ENCODE measurements around the gene IGSF11.
"Not testable (repeated sequence)": the region's sequence is repeated elsewhere in the genome, so short reads cannot be mapped to it uniquely, and the experiment has no call there.

IGSF11 gene

DNA sequence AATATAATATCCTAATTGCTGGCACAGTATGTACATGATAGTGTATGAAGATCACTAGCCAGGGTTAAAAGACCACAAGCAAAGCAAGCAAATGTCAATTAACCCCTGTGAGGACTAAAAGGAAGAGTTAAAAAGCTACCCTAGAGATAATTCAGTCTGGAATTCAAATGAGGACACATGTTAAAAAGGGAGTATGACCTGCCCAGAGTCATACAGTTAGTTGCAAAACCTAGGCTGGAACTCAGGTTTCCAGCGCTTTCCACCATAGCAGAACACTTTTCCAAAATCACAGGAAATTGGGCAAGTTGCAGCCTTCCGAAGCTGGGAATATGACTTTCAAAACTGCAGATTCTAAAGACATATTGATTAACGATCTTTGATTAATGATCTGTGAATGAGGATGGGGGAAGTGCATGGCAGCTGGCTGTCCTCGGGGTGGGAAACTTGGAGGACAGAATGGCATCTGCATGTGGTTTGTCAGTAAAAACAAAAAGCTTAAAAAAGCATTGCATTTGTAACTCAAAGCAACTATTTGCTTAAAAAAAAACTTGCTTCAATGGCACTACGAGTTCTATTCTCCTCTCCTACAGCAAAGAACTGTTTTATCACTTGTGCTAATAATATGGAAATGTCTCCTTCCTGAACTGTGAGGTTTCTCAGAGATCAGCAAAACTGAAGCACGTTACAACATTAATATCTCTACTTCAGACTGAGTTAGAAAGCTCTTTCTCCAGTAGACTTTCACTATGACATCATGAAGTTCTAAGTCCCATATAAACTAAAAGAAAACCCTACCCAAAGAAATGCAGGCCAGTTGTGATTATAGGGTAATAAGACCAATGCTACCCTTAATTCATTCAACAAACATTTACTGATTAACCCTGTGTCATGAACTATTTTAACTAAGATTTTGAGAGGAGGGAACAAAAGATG is 46.2 kb downstream of the IGSF11 start:
- no peak for DNase-seq

DNA sequence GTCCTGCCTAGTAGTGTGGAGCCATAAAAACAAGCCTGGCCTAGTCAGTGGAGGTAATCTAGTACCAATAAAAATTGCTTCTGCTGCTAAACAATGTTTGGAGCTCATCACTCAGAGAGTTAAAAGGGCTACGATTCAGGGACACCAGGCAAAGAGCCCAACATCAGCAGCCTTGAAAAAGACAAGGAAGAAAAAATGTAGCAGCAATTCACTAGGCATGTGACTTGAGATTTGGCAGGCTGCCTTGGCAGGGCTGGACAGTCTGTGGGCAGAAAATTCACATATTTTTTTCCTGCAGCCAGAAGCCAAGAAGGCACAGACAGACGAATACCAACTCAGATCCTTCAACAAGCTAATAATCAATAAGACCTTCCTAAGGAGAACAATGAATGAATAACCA is 47.2 kb downstream of the IGSF11 start:
- DNase-seq, result no peak

DNA sequence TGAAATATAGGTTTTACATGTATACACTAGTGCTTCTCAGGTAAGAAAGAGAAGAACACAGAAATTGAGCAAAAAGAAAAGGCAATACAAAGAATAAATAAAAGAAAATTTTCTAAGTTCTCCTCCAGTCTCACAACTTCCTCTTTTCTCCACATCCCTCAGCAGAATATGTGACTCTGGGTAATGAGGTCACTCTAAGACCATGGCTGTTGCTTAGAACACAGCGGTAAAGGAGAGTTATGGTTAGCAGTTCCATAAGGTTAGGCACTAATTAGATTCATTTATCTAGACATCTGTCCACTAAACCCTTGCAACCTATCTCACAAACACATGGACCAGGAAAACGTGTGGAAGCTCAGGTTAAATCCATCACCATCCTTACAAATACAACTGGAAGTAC is 47.9 kb downstream of the IGSF11 start:
- no peak for DNase-seq

DNA sequence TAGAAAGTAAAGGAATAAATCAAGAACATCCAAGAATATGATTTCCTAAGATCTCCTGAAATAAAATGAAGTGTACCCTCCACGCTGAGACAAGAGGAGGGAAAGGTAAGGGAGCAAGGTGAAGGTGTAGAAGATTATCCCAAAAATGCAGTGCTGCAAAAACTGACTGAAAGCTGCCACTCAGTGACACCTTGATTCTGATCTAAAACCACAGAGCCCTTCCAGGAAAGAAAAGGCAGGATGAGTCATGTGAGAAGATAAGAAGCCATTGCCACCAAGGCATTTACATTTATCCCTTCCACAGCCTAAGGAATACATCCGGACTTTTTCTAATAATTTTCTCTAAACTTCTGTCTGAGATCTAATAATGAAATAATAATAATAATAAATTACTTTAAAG is 49.9 kb downstream of the IGSF11 start:
- no peak for DNase-seq

DNA sequence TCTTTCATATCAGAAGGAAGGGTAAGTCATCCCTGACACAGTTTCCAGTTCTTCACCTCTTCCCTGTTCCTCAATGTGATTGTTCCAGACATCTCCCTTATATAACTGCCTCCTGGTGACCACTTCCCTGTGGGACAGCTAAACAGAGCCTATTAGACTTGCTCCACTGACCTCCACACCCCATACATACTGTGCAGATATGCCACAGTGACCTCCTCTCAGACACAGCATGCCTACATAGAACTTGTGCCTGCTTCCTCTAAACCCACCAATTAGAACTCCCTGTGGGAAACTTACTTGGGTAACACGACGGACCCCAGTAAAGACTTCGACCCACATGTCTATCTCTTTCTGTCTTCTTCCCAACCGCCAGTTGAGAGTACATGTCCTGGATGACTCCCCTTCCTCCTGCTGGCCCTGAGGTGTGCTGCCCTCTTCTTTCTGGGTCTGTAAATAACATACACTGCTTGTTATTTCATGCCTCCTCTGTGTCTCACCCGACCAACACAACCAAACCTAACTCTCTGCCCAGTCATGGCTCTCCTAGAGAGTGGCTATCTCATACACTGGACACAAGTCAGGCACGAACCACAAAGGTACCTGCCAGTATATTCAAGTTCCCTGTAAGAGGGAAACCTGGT is 53.0 kb downstream of the IGSF11 start:
- DNase-seq, result no peak

DNA sequence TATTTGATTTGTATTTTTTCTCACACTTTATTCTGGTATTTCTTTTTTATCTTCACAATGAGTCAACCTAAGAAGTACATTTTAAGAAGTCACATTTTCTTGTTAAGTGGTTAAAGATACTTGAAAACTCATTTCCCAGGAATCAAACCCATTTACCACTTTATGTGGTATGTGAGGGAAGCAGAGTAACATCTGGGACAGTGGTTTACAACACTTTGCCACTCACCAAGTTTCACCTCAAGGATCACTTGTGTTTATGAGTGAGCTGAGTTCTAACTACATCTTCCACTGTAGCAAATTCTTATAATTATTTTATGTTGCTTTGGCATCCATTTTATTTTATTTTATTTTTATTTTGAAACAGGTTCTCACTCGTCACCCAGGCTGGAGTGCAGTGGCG is 53.8 kb downstream of the IGSF11 start:
- no peak for DNase-seq

DNA sequence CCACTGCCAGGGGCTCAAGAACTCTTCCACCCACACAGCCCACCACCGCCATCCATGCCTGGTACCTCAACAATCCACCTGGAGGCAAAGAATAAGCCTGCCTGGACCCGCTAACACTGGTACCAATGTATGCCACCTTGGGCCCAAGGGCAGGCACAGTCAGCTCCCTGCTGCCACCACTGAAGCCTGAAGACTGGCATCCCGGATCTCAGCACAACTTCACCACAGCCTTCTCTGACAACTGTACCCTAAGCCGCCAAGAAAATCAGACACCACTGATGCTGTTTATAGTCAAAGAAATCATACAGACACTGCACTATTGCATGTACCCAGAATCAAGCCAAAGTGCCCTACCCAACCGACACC is 56.3 kb downstream of the IGSF11 start:
- no peak for DNase-seq

DNA sequence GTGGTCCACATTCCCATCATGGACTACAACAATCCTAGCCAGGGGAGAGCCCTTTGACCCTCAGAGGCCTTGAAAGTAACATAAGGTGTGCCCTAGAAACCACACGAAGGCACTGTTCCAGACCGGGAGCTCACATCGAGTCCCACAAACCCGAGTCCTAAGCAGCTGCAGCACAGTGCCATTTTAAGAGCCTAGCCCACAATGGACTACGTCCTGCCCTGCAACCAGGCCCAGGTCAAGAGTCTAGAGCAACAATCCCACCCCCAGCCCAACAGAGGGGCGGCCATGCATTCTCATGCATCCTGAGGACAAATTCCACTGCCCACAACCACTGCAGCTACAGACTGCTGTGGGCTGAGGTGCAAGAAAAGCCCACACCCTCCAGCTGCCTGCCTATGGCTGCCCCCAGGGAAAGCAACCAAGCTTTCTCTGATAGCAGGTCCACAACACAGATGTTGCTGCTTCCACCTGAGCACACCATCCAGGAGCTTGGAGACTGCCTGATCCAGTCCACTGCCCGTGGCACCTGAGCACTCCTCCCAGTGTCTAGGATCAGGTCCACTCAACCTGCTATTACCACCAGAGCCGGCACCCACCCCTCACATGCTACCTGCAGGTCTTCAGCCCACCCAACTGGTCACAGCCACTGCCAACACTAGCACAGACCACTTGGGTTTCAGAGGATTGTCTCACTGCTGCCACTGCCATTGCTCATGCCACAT is 56.8 kb downstream of the IGSF11 start:
- DNase-seq, result no peak

DNA sequence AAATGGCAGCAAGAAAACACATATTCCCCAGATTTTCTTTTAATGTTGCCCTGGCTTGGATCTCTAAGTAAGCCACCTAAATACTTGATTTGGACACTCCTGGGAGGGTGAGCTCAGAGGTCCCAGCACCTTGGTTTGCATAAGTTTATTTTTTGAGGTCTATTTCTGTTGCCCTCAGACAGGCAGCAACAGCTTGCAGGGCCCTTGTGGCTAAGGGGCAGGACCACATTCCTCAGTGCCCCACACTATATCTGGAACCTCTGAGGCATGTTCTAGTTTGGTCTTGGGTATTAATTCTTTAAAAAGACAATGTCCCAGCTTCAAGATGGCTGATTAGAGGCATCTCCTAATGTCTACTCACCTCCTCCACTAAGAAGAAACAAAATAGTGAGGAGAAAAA is 57.5 kb downstream of the IGSF11 start:
- DNase-seq, result no peak

DNA sequence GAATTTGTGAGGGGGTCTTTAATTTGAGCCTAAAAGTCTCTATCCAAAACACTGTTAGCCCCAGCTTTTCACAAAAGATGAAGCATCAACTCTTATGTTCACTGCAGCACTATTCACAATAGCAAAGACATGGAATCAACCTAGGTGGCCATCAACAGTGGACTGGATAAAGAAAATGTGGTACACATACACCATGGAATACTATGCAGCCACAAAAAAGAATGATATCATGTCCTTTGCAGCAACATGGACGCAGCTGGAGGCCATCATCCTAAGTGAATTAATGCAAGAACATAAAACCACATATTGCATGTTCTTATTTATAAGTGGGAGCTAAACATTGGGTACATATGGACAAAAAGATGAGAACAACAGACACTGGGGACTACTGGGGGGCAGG is 59.2 kb downstream of the IGSF11 start:
- DNase-seq, result not testable (repeated sequence)

DNA sequence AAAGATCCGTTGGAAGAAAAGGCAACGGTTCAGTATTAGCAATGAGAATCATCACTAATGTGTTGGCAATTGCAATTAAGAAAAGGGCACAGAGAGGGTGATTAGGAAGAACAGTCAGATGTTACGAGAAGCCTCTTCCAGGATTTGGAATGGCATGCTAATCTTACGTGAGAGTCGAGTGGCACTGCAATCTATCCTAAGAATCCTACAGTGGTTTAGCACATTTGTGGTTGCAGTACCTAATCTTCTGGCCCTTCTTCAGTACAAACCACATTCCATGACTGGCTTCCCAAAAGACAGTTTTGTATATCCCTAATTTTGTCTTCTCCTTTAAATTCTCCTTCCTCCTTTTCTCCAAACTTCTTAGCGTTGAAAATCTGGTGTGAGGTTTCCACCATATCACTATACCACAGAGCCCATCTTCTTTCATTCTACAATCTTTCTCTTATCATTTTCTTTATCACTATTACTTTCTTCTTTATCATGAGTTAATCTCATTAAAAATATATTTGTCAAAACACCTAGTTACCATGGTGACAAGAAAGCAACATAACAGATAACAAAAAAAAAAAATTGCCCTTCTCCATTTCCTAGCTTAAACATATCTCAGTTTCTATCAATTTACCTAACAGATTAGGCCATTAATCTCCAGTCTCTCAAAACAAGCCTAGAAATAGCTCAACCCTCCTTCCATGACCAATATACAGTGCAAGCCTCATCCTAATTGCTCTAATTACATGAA is 60.1 kb downstream of the IGSF11 start:
- no peak for DNase-seq

DNA sequence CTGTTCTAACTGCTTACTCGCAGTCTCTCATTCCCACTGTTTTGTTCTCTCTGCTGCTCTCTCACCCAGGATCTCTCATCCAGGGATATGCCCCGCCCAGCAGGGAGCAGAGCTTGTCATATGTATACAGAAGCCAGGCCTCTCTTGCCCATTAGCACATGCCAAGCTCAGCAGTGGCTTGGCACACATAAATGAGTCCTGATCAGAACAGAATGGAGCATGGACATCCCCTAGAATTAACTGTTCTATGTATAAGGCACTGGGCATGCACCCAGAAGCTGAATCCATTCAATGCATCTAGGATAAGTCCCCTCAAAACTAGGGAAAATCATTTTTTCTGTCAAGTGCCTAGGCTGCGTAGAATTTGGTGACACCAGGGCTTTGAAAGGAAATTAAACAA is 61.6 kb downstream of the IGSF11 start:
- no peak for DNase-seq

DNA sequence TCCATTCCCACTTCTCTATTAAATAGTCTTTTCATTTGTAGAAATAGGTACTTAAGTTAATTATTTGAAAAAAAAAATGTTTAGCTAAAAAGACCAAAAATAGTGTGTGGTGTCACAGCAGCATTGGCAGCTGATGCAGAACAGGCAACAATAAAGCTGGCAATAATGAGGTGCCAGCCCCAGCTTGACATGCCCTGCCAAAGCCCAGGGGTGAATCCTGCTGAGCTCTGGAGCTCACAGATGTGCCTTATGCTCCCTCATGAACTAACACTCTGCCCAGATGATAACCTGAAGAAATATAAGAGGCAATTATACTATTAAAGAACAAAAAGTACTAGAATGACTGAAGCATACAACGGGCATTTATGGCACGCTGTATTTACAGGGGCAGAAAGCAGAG is 63.8 kb downstream of the IGSF11 start:
- DNase-seq, result no peak

DNA sequence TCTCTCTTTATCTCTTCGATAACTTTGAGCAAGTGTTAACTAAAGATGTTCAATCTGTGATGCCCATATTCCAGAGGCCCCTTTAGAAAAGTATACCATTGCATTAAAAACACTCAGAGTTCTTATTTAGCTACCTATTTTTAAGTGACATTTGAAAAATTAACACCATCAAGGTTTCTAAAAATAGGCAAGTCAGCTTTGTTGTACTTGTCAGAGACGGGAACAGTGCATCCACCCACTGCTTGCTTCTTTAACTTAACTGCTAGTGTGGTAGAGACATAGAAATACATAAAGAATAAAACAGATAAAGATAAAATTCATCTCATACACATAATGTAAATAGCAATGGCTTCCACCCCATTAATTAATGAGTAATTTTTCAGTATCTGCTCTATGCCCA is 66.0 kb downstream of the IGSF11 start:
- DNase-seq, result no peak

DNA sequence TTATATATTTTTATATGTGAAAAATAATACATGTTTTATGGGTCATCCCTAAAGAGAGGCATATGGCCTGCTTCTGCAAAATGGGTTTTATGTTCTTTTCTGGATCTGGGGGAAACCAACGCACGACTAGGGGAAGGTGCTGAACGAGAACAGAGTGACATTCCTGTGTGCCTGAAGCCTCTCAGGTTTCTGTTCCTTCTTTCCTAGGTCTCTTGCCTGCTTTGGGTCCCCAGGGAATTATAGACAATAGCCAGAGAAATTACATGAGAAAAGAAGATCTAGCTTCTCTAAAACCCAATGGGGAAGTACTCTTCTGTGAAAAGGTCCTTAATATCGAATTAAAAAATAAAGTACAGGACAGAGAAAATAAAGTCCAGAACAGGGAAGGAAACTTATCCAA is 66.5 kb downstream of the IGSF11 start:
- no peak for DNase-seq

DNA sequence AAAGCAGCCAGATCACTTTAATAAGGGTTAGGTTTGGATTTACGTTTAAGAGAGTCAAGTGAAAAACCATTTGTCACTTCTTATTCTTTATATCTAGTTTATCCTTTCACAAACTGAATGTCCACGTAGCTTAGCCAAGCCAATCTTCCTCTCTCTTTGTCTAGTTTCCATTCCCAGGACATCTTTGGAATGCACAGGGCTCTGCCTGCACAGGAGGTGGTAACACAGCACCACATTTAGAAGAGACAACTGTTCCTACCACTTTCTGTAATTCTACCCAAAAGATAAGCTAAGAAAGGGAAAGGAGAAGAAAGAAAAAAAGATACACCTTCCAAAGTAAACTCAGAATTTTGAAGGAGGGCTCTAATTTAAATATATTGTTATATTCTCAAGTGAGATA is 67.9 kb downstream of the IGSF11 start:
- no peak for DNase-seq

DNA sequence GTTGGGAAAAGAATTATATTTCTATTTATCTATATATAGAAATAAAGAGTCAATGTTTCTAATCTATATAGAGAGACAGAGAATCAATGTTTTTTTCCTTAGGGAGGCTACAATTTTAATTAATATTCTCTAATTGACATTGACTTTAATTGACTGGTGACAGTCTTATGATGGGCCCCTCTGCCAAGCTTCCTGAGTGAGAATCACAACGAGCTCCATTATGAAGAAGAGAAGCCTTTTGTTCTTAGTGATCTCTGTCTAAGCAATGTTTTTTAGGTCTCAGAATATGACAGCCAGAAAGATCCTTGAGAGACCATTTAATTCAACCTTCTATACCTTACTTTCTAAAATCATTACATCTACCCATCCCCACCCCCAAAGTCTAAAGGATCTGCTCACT is 70.9 kb downstream of the IGSF11 start:
- no peak for DNase-seq

DNA sequence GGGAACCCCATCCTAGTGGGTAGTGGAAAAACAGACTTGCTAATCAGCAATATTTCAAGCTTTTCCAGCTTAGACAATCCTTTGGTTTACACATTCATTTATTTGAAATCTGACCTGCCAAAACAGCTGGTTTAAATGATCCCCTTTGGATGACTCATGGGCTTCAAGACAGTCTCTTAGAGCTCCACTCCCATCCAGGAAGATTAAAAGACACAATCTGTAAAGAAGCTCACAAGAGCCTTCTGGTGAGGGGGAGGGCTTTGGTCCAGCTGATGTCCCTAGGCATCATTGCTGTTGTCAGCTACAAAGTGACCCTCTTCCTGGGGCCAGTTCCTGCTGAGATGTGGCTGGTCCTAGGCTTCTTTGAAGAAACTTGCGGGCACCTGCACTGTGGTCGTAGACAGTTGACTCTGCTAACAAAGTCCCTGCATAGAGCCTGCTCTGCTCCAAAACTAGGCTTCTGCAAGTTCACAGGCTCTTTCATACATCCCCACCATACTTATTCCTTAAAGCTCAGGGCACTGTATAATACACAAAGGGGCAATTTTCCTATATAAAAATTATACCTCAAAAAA is 73.7 kb downstream of the IGSF11 start:
- peak; percentile 61 for DNase-seq

DNA sequence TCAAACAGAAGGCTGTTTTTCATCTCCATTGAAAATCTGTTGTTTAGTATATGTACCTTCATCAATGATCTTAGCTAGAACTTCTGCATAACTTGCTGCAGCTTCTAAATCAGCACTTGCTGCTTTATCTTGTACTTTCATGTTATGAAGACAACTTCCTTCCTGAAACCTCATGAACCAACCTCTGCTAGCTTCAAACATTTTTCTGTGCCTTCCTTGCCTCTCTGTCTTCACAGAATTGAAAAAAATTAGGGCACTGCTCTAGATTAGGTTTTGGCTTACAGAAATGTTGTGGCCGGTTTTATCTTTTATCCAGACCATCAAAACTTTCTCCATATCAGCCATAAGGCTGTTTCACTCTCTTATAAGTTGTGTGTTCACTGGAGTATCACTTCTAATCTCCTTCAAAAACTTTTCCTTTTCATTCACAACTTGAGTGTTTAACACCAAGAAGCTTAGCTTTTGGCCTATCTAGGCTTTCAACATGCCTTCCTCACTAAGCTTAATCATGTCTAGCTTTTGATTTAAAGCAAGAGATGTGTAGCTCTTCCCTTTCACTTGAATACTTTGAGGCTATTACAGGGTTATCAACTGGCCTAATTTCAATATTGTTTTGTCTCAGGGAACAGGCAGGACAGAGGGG is 78.6 kb downstream of the IGSF11 start:
- no peak for DNase-seq

DNA sequence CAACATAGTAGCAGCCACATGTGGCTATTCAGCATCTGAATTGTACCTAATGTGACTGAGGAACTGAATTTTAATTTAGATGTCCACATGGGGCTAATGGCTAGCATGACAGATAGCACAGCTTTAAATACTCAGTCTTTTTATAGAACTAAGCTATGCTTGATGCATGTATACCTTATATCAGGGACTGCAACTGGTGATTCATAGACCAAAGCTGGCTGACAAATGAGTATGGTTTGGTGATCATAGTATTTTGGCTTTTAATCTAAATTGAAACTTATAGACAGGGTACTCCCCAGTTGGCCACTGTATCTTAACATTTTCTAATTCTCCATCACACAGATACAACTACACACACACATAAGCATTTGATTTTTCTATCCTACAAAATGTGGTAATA is 83.6 kb downstream of the IGSF11 start:
- no peak for DNase-seq

DNA sequence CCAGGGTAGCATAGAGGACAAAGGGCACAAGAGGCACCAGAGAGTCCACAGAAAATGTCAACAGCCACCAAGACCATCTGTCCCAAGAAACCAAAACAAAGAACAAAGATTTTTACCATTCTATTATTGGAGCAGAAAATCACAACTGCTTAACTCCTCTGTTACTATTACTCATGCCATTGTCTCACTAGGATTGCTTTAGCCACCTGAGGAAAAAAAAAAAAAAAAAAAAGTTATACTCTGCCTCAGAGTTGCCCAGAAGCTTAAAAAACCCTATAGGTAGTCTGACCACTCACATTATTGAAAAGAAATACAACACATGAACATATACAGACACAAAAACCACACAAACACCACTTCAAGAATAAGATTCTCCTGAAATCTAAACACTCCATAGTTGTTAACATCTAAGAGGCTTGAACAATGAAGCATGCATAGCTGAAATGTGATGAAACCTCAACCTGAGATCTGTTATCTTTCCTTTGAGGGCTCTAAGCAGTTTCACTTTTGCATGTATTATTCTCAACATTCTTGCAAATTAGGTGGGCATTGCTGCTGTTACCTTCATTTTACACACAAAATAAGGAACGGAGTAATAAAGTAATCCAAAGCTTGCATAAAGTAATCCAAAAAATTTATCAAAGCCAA is 85.4 kb downstream of the IGSF11 start:
- peak; percentile 1 for DNase-seq

DNA sequence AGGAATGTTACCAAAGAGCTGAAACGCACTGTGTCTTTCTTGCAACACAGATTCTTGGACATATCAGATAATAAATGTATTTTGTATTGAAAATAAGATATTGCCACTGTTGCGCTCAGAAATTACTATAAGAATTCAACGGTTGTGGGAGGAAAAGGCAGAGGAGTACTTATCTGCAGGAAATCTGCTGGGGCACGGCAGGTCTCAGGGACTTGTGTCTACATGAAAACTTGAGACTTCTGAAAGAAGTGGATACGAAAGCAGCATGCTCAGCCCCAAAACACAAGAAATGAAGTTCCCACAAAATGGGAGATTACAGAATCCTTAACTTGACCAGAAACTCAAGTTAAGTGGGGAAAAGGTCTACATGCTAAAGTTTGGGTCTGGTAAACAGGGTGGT is 86.5 kb downstream of the IGSF11 start:
- no peak for DNase-seq
